ENCODE results near the gene MAPK8IP2. TPM values are rescaled to one million over a fixed set of nuclear protein-coding genes. Genes with fewer than 3 reads are reported as not detected.

Gene MAPK8IP2
- polyA plus RNA-seq, 1 of the 3 experiments (the other 2 are of a cell fraction), result 2.7 TPM

GRCh38 chr22:50560034-50560433, 40.6 kb upstream of the MAPK8IP2 start:
- 83% methylated on average over 3 of the region's 3 CpGs for whole genome bisulfite sequencing (ENCODE audit: low lambda C conversion rate)
- Histone ChIP-seq H3K4me1 (ENCODE audit: control insufficient read depth in 1 of 2, insufficient read depth in 2 of 2, low read depth in 1 of 2, low read length in 1 of 2) (peaks cover 0 to 4% of the 10 kb centered on the region in 2 experiments; a peak in 1 of 4 replicates), H3K9me3 (no peaks in the 10 kb centered on the region), H3K27ac (ENCODE audit: low read depth in 2 of 2, low read length in 1 of 2) (no peak overlapping the region), H4K20me1 (ENCODE audit: insufficient read depth) (no peaks in the 10 kb centered on the region), H3K9ac (no peak overlapping the region), H3K9me2 (no peaks in the 10 kb centered on the region), H3K36me3 (replicated peaks in 1 of 2; ENCODE audit: control insufficient read depth in 1 of 2, insufficient read depth in 2 of 2, low read length in 1 of 2) (no peaks in the 10 kb centered on the region), H3K27me3 (ENCODE audit: insufficient read depth) (no peaks in the 10 kb centered on the region), H3K79me2 (ENCODE audit: insufficient read depth) (no peaks in the 10 kb centered on the region), H2AFZ (ENCODE audit: low read depth) (no peak overlapping the region), H3K4me3 (ENCODE audit: low read depth in 2 of 2, low read length in 1 of 2) (no peak overlapping the region), H3F3A (replicated peaks; ENCODE audit: insufficient read depth) (peaks cover 8% of the 10 kb centered on the region), H3K4me2 (no peak overlapping the region)
- CTCF ChIA-PET, result interaction anchor here (0.6 to 1.2 kb wide), 4 partner anchors 10 to 61 kb away, joined by 3 to 6 read pairs (median 4); partner anchors contain the start of gene SCO2
- no peak for DNase-seq
- no peak for TF ChIP-seq SMC3 (IDR thresholded peaks at IDR 0.05; ENCODE audit: low read depth, low read length)
- no peak for TF ChIP-seq NFIC (IDR thresholded peaks at IDR 0.05; ENCODE audit: borderline replicate concordance)
- no peak for TF ChIP-seq IRF3 (IDR thresholded peaks at IDR 0.05; ENCODE audit: low read depth, low read length)
- TF ChIP-seq NRF1 (IDR thresholded peaks at IDR 0.05; ENCODE audit: low read depth, low read length), result no peak
- no peak for TF ChIP-seq RAD21 (IDR thresholded peaks at IDR 0.05; ENCODE audit: low read length)
- POLR2A ChIA-PET, result no interaction called here

GRCh38 chr22:50561401-50562358, 38.9 kb upstream of the MAPK8IP2 start:
- no peak for DNase-seq
- WGBS (ENCODE audit: low lambda C conversion rate), result 90% methylated on average over 34 of the region's 34 CpGs
- TF ChIP-seq TAF1 (IDR thresholded peaks at IDR 0.05; ENCODE audit: borderline replicate concordance, low read depth, low read length) (no peak), NFIC (IDR thresholded peaks at IDR 0.05; ENCODE audit: borderline replicate concordance) (no peak), POLR2AphosphoS5 (IDR thresholded peaks at IDR 0.05; ENCODE audit: low read depth, low read length) (no peak), CTCF (IDR thresholded peaks at IDR 0.05) (no peak), CHD2 (IDR thresholded peaks at IDR 0.05; ENCODE audit: low read length, partially characterized antibody) (no peak), YY1 (IDR thresholded peaks at IDR 0.05; ENCODE audit: low read depth) (no peak), USF2 (IDR thresholded peaks at IDR 0.05; ENCODE audit: borderline replicate concordance, low read depth, low read length) (no peak), PBX3 (IDR thresholded peaks at IDR 0.05) (no peak), FOSL2 (IDR thresholded peaks at IDR 0.05; ENCODE audit: borderline replicate concordance, low read depth) (no peak), ELF1 (IDR thresholded peaks at IDR 0.05) (no peak)
- TF ChIP-seq, protein P1, sequence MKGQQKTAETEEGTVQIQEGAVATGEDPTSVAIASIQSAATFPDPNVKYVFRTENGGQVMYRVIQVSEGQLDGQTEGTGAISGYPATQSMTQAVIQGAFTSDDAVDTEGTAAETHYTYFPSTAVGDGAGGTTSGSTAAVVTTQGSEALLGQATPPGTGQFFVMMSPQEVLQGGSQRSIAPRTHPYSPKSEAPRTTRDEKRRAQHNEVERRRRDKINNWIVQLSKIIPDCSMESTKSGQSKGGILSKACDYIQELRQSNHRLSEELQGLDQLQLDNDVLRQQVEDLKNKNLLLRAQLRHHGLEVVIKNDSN (IDR thresholded peaks at IDR 0.05; ENCODE audit: borderline replicate concordance, low read depth), result no peak
- no peak overlapping the region for H3K9ac ChIP-seq
- H3K27ac ChIP-seq (ENCODE audit: low read depth in 2 of 2, low read length in 1 of 2), result no peak overlapping the region
- ChIA-PET POLR2A (interaction anchor here (0.5 kb wide), 1 partner anchor 62 kb away, joined by 3 read pairs; no protein-coding TSS in a partner anchor), CTCF (no interaction called here)
- no peaks in the 10 kb centered on the region for H3K9me3 ChIP-seq
- H3K27me3 ChIP-seq (ENCODE audit: insufficient read depth), result no peaks in the 10 kb centered on the region
- no peaks in the 10 kb centered on the region for H3K36me3 ChIP-seq (replicated peaks in 1 of 2; ENCODE audit: control insufficient read depth in 1 of 2, insufficient read depth in 2 of 2, low read length in 1 of 2)
- H3K4me1 ChIP-seq (ENCODE audit: control insufficient read depth in 1 of 2, insufficient read depth in 2 of 2, low read depth in 1 of 2, low read length in 1 of 2), result peaks cover 0 to 4% of the 10 kb centered on the region in 2 experiments; a peak in 1 of 4 replicates
- no peak overlapping the region for H2AFZ ChIP-seq (ENCODE audit: low read depth)
- no peaks in the 10 kb centered on the region for H3K79me2 ChIP-seq (ENCODE audit: insufficient read depth)
- H3K4me3 ChIP-seq (ENCODE audit: low read depth in 2 of 2, low read length in 1 of 2), result no peak overlapping the region
- no peaks in the 10 kb centered on the region for H4K20me1 ChIP-seq (ENCODE audit: insufficient read depth)
- no peak overlapping the region for H3K4me2 ChIP-seq
- peaks cover 2% of the 10 kb centered on the region for H3F3A ChIP-seq (replicated peaks; ENCODE audit: insufficient read depth)
- H3K9me2 ChIP-seq, result no peaks in the 10 kb centered on the region
